HAP-1 (cell line): ENCODE results near the gene VCAN.

Source experiments
- DNase-seq, 2 experiments: peaks; one replicate each; pipeline ENCODE4 v3.0.0-alpha.2; 2016 to 2020; ENCODE audit warnings: low spot score in 2 of 2
- H3K27me3 ChIP-seq: fragments of 250-450 bp; sonication (Bioruptor Pico); 2 replicates; pipeline ENCODE4 v1.5.1; 2020; ENCODE audit warnings: low read depth, mild to moderate bottlenecking, moderate library complexity
- H3K36me3 ChIP-seq: fragments of 250-450 bp; sonication (Bioruptor Pico); replicated peaks from 2 replicates; pipeline ENCODE4 v1.5.1; 2020; ENCODE audit warnings: mild to moderate bottlenecking
- H3K4me1 ChIP-seq: fragments of 250-450 bp; sonication (Bioruptor Pico); 2 replicates; pipeline ENCODE4 v1.5.1; 2020; ENCODE audit warnings: mild to moderate bottlenecking
- H3K4me3 ChIP-seq: fragments of 250-450 bp; sonication (Bioruptor Pico); 2 replicates; pipeline ENCODE4 v1.5.1; 2020; ENCODE audit warnings: mild to moderate bottlenecking, moderate library complexity
- H3K9me3 ChIP-seq: fragments of 250-450 bp; sonication (Bioruptor Pico); 2 replicates; pipeline ENCODE4 v1.5.1; 2020; ENCODE audit warnings: mild to moderate bottlenecking, moderate library complexity
- in situ Hi-C: fragments of 300-500 bp; cut with MboI; formaldehyde crosslinking; loops from 3 replicates; pipeline ENCODE4 v1.14.3; 2020; ENCODE audit warnings: low sequenced_read_pairs, inconsistent platforms, mixed read lengths

VCAN gene

GRCh38 chr5:83540105-83540504, 68.6 kb downstream of the VCAN start:
- in situ Hi-C loops, result no loop called here
- no peaks in the 10 kb centered on the region for H3K9me3 ChIP-seq
- H3K27me3 ChIP-seq, result peaks cover 5% of the 10 kb centered on the region; the same call in 1 of the 2 replicates
- no peak for DNase-seq
- no peaks in the 10 kb centered on the region for H3K36me3 ChIP-seq
- H3K4me3 ChIP-seq, result no peak overlapping the region
- no peaks in the 10 kb centered on the region for H3K4me1 ChIP-seq

GRCh38 chr5:83540783-83541182, 69.2 kb downstream of the VCAN start:
- Histone ChIP-seq H3K4me3 (no peak overlapping the region), H3K9me3 (no peaks in the 10 kb centered on the region), H3K4me1 (no peaks in the 10 kb centered on the region), H3K27me3 (peaks cover 5% of the 10 kb centered on the region; the same call in 1 of the 2 replicates), H3K36me3 (no peaks in the 10 kb centered on the region)
- no peak for DNase-seq
- in situ Hi-C loops, result no loop called here

- Histone ChIP-seq H3K4me1 (no peaks in the 10 kb centered on the region), H3K27me3 (peaks cover 5% of the 10 kb centered on the region; the same call in 1 of the 2 replicates), H3K4me3 (no peak overlapping the region), H3K36me3 (no peaks in the 10 kb centered on the region), H3K9me3 (no peaks in the 10 kb centered on the region)
- DNase-seq, result no peak
- in situ Hi-C loops, result no loop called here
Observed at GRCh38 chr5:83542839-83543238, 71.3 kb downstream of the VCAN start.

- DNase-seq, result no peak
- in situ Hi-C loops, result no loop called here
- H3K36me3 ChIP-seq, result no peaks in the 10 kb centered on the region
Observed at GRCh38 chr5:83543898-83544297, 72.4 kb downstream of the VCAN start.

GRCh38 chr5:83547161-83547560, 75.6 kb downstream of the VCAN start:
- H3K4me3 ChIP-seq, result no peak overlapping the region
- in situ Hi-C loops, result no loop called here
- H3K27me3 ChIP-seq, result no peaks in the 10 kb centered on the region; the same call in 1 of the 2 replicates
- DNase-seq, result no peak
- H3K36me3 ChIP-seq, result no peaks in the 10 kb centered on the region
- H3K9me3 ChIP-seq, result no peaks in the 10 kb centered on the region
- no peaks in the 10 kb centered on the region for H3K4me1 ChIP-seq

More at GRCh38 chr5:83543898-83544297, 72.4 kb downstream of the VCAN start:
- no peak overlapping the region for H3K4me3 ChIP-seq
- no peaks in the 10 kb centered on the region for H3K4me1 ChIP-seq
- H3K9me3 ChIP-seq, result no peaks in the 10 kb centered on the region
- peaks cover 3% of the 10 kb centered on the region; the same call in 1 of the 2 replicates for H3K27me3 ChIP-seq

GRCh38 chr5:83547889-83548288, 76.3 kb downstream of the VCAN start:
- no peak for DNase-seq
- no peak overlapping the region for H3K4me3 ChIP-seq
- H3K27me3 ChIP-seq, result no peaks in the 10 kb centered on the region; the same call in 1 of the 2 replicates
- H3K9me3 ChIP-seq, result no peaks in the 10 kb centered on the region
- in situ Hi-C loops, result no loop called here
- no peaks in the 10 kb centered on the region for H3K36me3 ChIP-seq
- no peaks in the 10 kb centered on the region for H3K4me1 ChIP-seq

- no peaks in the 10 kb centered on the region for H3K36me3 ChIP-seq
- in situ Hi-C loops, result no loop called here
- no peaks in the 10 kb centered on the region; the same call in 1 of the 2 replicates for H3K27me3 ChIP-seq
- H3K4me1 ChIP-seq, result no peaks in the 10 kb centered on the region
- H3K4me3 ChIP-seq, result no peak overlapping the region
- no peaks in the 10 kb centered on the region for H3K9me3 ChIP-seq
- DNase-seq, result no peak
Observed at GRCh38 chr5:83548581-83548980, 77.0 kb downstream of the VCAN start.

GRCh38 chr5:83549076-83549475, 77.5 kb downstream of the VCAN start:
- no peaks in the 10 kb centered on the region for H3K4me1 ChIP-seq
- DNase-seq, result no peak
- in situ Hi-C loops, result no loop called here
- no peak overlapping the region for H3K4me3 ChIP-seq
- no peaks in the 10 kb centered on the region; the same call in 1 of the 2 replicates for H3K27me3 ChIP-seq
- H3K36me3 ChIP-seq, result no peaks in the 10 kb centered on the region
- H3K9me3 ChIP-seq, result no peaks in the 10 kb centered on the region

GRCh38 chr5:83549674-83550073, 78.1 kb downstream of the VCAN start:
- Histone ChIP-seq H3K36me3 (no peaks in the 10 kb centered on the region), H3K4me1 (no peaks in the 10 kb centered on the region), H3K27me3 (no peaks in the 10 kb centered on the region; the same call in 1 of the 2 replicates), H3K9me3 (no peaks in the 10 kb centered on the region), H3K4me3 (no peak overlapping the region)
- in situ Hi-C loops, result loop anchor here (25.0 kb wide), 2 partner anchors 912 to 1237 kb away; no protein-coding TSS in a partner anchor
- DNase-seq, result no peak

- in situ Hi-C loops, result loop anchor here (25.0 kb wide), 2 partner anchors 915 to 1240 kb away; no protein-coding TSS in a partner anchor
- Histone ChIP-seq H3K36me3 (no peaks in the 10 kb centered on the region), H3K9me3 (no peaks in the 10 kb centered on the region), H3K4me3 (no peak overlapping the region), H3K4me1 (no peaks in the 10 kb centered on the region), H3K27me3 (no peaks in the 10 kb centered on the region)
- no peak for DNase-seq
Observed at GRCh38 chr5:83551821-83552220, 80.3 kb downstream of the VCAN start.

- DNase-seq, result no peak
- H3K36me3 ChIP-seq, result no peaks in the 10 kb centered on the region
- H3K9me3 ChIP-seq, result no peaks in the 10 kb centered on the region
- H3K27me3 ChIP-seq, result no peaks in the 10 kb centered on the region
- no peaks in the 10 kb centered on the region for H3K4me1 ChIP-seq
- in situ Hi-C loops, result loop anchor here (25.0 kb wide), 2 partner anchors 915 to 1240 kb away; no protein-coding TSS in a partner anchor
- no peak overlapping the region for H3K4me3 ChIP-seq
Observed at GRCh38 chr5:83552275-83552674, 80.7 kb downstream of the VCAN start.

- Histone ChIP-seq H3K36me3 (no peaks in the 10 kb centered on the region), H3K9me3 (no peaks in the 10 kb centered on the region), H3K4me3 (no peak overlapping the region), H3K4me1 (no peaks in the 10 kb centered on the region), H3K27me3 (no peaks in the 10 kb centered on the region)
- in situ Hi-C loops, result loop anchor here (25.0 kb wide), 2 partner anchors 916 to 1241 kb away; no protein-coding TSS in a partner anchor
- no peak for DNase-seq
Observed at GRCh38 chr5:83553000-83553486, 81.5 kb downstream of the VCAN start.

- in situ Hi-C loops, result loop anchor here (25.0 kb wide), 2 partner anchors 917 to 1242 kb away; no protein-coding TSS in a partner anchor
Observed at GRCh38 chr5:83554133-83554532, 82.6 kb downstream of the VCAN start.

GRCh38 chr5:83554686-83555085, 83.1 kb downstream of the VCAN start:
- no peaks in the 10 kb centered on the region for H3K9me3 ChIP-seq
- no peaks in the 10 kb centered on the region for H3K27me3 ChIP-seq
- no peak for DNase-seq
- no peaks in the 10 kb centered on the region for H3K4me1 ChIP-seq
- no peak overlapping the region for H3K4me3 ChIP-seq
- in situ Hi-C loops, result loop anchor here (25.0 kb wide), 2 partner anchors 917 to 1242 kb away; no protein-coding TSS in a partner anchor
- H3K36me3 ChIP-seq, result no peaks in the 10 kb centered on the region

More at GRCh38 chr5:83554133-83554532, 82.6 kb downstream of the VCAN start:
- no peaks in the 10 kb centered on the region for H3K9me3 ChIP-seq
- no peaks in the 10 kb centered on the region for H3K4me1 ChIP-seq
- no peaks in the 10 kb centered on the region for H3K36me3 ChIP-seq
- H3K4me3 ChIP-seq, result no peak overlapping the region
- no peak for DNase-seq
- no peaks in the 10 kb centered on the region for H3K27me3 ChIP-seq
